ENCODE data around the gene MALAT1.

Gene MALAT1

GRCh38 chr11:65492387-65492636 is 6.5 kb upstream of the MALAT1 start:
- no peak overlapping the region for H3K4me3 ChIP-seq (ENCODE audit: low read depth, low read length, poor library complexity, severe bottlenecking)
- no peaks in the 10 kb centered on the region for H3K27me3 ChIP-seq (ENCODE audit: insufficient read depth, low read length)
- no peaks in the 10 kb centered on the region for H4K20me1 ChIP-seq (ENCODE audit: insufficient read depth, low read length)
- H3K36me3 ChIP-seq (ENCODE audit: insufficient read depth, low read length): no peaks in the 10 kb centered on the region
- peaks cover 92% of the 10 kb centered on the region for H3K4me1 ChIP-seq (ENCODE audit: insufficient read depth, low read length, severe bottlenecking)
- TF ChIP-seq EZH2 (IDR thresholded peaks at IDR 0.05; ENCODE audit: borderline replicate concordance, low read length): no peak
- TF ChIP-seq, protein P1, sequence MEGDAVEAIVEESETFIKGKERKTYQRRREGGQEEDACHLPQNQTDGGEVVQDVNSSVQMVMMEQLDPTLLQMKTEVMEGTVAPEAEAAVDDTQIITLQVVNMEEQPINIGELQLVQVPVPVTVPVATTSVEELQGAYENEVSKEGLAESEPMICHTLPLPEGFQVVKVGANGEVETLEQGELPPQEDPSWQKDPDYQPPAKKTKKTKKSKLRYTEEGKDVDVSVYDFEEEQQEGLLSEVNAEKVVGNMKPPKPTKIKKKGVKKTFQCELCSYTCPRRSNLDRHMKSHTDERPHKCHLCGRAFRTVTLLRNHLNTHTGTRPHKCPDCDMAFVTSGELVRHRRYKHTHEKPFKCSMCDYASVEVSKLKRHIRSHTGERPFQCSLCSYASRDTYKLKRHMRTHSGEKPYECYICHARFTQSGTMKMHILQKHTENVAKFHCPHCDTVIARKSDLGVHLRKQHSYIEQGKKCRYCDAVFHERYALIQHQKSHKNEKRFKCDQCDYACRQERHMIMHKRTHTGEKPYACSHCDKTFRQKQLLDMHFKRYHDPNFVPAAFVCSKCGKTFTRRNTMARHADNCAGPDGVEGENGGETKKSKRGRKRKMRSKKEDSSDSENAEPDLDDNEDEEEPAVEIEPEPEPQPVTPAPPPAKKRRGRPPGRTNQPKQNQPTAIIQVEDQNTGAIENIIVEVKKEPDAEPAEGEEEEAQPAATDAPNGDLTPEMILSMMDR (IDR thresholded peaks at IDR 0.05; ENCODE audit: low read length): no peak
- no peaks in the 10 kb centered on the region for H3K79me2 ChIP-seq (ENCODE audit: insufficient read depth, low read length)
- no peak overlapping the region; the same call in 1 of the 2 replicates for H2AFZ ChIP-seq (ENCODE audit: low read length)
- peak overlapping the region; percentile 83 for H3K27ac ChIP-seq (ENCODE audit: low read depth, low read length, poor library complexity, severe bottlenecking)
- H3K4me2 ChIP-seq (ENCODE audit: low read length): peak overlapping the region; percentile 23; the same call in 1 of the 2 replicates
- no peaks in the 10 kb centered on the region; the same call in 1 of the 2 replicates for H3F3A ChIP-seq (ENCODE audit: insufficient read depth, low read length)
- H3K9me3 ChIP-seq (ENCODE audit: low read length): no peaks in the 10 kb centered on the region
- H3K9me2 ChIP-seq (ENCODE audit: low read depth, low read length): no peaks in the 10 kb centered on the region
- H3K9ac ChIP-seq (ENCODE audit: low read length): peak overlapping the region; percentile 30; the same call in 1 of the 2 replicates

DNA sequence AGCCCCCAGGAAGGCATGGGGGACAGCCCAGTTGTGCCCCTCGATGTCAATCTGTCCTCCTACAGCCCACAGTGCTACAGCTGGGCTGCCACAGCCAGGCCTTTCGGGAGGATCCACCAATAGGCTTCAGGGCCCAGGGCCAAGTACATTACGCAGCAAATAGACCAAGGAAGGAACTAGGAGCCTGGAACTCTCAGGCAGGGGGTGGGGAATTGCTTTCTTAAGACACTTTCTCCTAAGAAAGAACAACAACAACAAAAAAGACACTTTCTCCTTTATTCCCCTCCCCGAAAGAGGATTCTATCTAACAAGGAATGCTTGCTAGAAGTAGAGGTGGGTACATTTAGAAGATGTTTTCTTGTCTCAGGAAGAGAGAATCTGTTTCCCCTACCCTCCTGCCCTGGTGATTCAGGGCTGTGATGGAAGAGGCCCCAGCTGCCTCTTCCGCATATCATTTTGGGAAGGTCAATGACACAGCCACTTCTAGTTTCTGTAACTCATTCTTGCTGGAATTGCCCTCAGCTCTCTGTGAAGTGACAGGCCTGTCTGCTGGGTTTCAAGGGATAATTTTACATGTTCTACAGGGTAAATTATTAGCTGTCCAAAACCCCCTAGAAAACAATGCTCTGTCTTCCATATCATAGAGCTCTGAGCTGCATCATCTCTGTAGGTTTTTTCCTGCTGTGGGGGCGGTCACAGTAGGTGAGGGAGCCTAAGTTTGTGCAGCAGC is 6.0 kb upstream of the MALAT1 start:
- H3K27me3 ChIP-seq (ENCODE audit: insufficient read depth, low read length): no peaks in the 10 kb centered on the region
- H3K79me2 ChIP-seq (ENCODE audit: insufficient read depth, low read length): no peaks in the 10 kb centered on the region
- H3K27ac ChIP-seq (ENCODE audit: low read depth, low read length, poor library complexity, severe bottlenecking): peak overlapping the region; percentile 83
- no peaks in the 10 kb centered on the region for H4K20me1 ChIP-seq (ENCODE audit: insufficient read depth, low read length)
- peaks cover 90% of the 10 kb centered on the region for H3K4me1 ChIP-seq (ENCODE audit: insufficient read depth, low read length, severe bottlenecking)
- H3K4me3 ChIP-seq (ENCODE audit: low read depth, low read length, poor library complexity, severe bottlenecking): no peak overlapping the region
- peak overlapping the region; percentile 23; the same call in 1 of the 2 replicates for H3K4me2 ChIP-seq (ENCODE audit: low read length)
- H3K9me3 ChIP-seq (ENCODE audit: low read length): no peaks in the 10 kb centered on the region
- H3K9me2 ChIP-seq (ENCODE audit: low read depth, low read length): no peaks in the 10 kb centered on the region
- H3K9ac ChIP-seq (ENCODE audit: low read length): peak overlapping the region; percentile 48
- H2AFZ ChIP-seq (ENCODE audit: low read length): peak overlapping the region; percentile 26; the same call in 1 of the 2 replicates
- TF ChIP-seq, protein P1 (IDR thresholded peaks at IDR 0.05; ENCODE audit: low read length): no peak
- no peak for TF ChIP-seq EZH2 (IDR thresholded peaks at IDR 0.05; ENCODE audit: borderline replicate concordance, low read length)
- no peaks in the 10 kb centered on the region for H3K36me3 ChIP-seq (ENCODE audit: insufficient read depth, low read length)
- no peaks in the 10 kb centered on the region; the same call in 1 of the 2 replicates for H3F3A ChIP-seq (ENCODE audit: insufficient read depth, low read length)

DNA sequence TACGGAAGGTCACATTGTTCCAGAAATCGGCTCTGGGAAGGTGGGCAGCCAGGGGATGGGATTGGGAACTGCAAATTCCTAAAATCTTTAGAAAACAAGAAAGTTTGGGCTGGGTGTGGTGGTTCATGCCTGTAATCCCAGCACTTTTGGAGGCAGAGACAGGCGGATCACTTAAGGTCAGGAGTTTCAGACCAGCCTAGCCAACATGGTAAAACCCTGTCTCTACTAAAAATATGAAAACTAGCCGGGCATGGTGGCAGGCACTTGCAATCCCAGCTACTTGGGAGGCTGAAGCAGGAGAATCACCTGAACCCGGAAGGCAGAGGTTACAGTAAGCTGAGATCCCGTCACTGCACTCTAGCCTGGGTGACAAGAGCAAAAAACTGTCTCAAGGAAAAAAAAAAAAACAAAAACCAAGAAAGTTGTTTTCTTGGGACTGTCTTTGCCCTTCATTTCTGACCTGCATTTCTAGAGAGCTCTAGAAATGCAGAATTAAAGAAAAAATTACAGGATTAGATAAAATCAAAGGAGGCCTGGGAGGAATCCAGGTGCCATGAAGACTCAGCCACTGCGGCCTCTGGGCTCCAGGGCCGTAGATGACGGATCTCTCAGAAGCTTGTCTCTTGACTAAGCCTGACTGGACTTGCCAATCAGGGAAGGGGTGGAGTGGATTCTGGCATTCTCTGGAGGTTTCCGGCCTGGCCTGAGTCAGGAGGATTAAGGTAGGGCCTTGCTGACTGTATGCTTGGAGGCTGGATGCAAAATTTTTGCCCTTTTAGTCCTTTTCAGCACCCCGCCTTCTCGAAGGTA is 5.3 kb upstream of the MALAT1 start:
- peak overlapping the region; percentile 22; the same call in 1 of the 2 replicates for H3K4me2 ChIP-seq (ENCODE audit: low read length)
- H3K27me3 ChIP-seq (ENCODE audit: insufficient read depth, low read length): no peaks in the 10 kb centered on the region
- peaks cover 90% of the 10 kb centered on the region for H3K4me1 ChIP-seq (ENCODE audit: insufficient read depth, low read length, severe bottlenecking)
- no peaks in the 10 kb centered on the region; the same call in 1 of the 2 replicates for H3F3A ChIP-seq (ENCODE audit: insufficient read depth, low read length)
- TF ChIP-seq, protein P1 (IDR thresholded peaks at IDR 0.05; ENCODE audit: low read length): no peak
- TF ChIP-seq EZH2 (IDR thresholded peaks at IDR 0.05; ENCODE audit: borderline replicate concordance, low read length): no peak
- no peaks in the 10 kb centered on the region for H3K9me3 ChIP-seq (ENCODE audit: low read length)
- no peak overlapping the region for H3K4me3 ChIP-seq (ENCODE audit: low read depth, low read length, poor library complexity, severe bottlenecking)
- no peaks in the 10 kb centered on the region for H4K20me1 ChIP-seq (ENCODE audit: insufficient read depth, low read length)
- no peaks in the 10 kb centered on the region for H3K79me2 ChIP-seq (ENCODE audit: insufficient read depth, low read length)
- H3K36me3 ChIP-seq (ENCODE audit: insufficient read depth, low read length): no peaks in the 10 kb centered on the region
- H3K9ac ChIP-seq (ENCODE audit: low read length): peak overlapping the region; percentile 48
- no peaks in the 10 kb centered on the region for H3K9me2 ChIP-seq (ENCODE audit: low read depth, low read length)
- H3K27ac ChIP-seq (ENCODE audit: low read depth, low read length, poor library complexity, severe bottlenecking): peak overlapping the region; percentile 83
- H2AFZ ChIP-seq (ENCODE audit: low read length): peak overlapping the region; percentile 26; the same call in 1 of the 2 replicates
